ENCODE measurements around the gene USP3. TPM values are rescaled to one million over a fixed set of nuclear protein-coding genes. Genes with fewer than 3 reads are reported as not detected.
A peak's percentile ranks its signal among the peaks of the same experiment; 100 is the strongest.

Gene USP3
- total and polyA plus RNA-seq, 10 of the 15 experiments (the other 5 are each of a cell fraction or from before 2014, with no cell fraction given) = 23.8 to 64.5 (median 50.3) TPM

GRCh38 chr15:63474810-63475316 lies 29.5 kb upstream of the USP3 start (continued):
- TF ChIP-seq CREB1 (IDR thresholded peaks at IDR 0.05; ENCODE audit: low read depth) (peak; percentile 42), WRNIP1 (IDR thresholded peaks at IDR 0.05; ENCODE audit: borderline replicate concordance, low read depth, low read length) (0 out of 2 replicates have a peak, but pooled peaks have one; percentile 91), DPF2 (IDR thresholded peaks at IDR 0.05) (peak; percentile 97), RAD51 (IDR thresholded peaks at IDR 0.05) (0 out of 2 replicates have a peak, but pooled peaks have one; percentile 11), BHLHE40 (IDR thresholded peaks at IDR 0.05; ENCODE audit: borderline replicate concordance in 1 of 2, low read depth in 2 of 2, low read length in 1 of 2) (peak; percentile 61 to 72; a peak in 3 of 4 replicates), FOXK2 (IDR thresholded peaks at IDR 0.05) (no peak; the same call in 1 of the 2 replicates), MLLT1 (IDR thresholded peaks at IDR 0.05) (peak; percentile 91; the same call in 1 of the 2 replicates), ATF3 (IDR thresholded peaks at IDR 0.05; ENCODE audit: borderline replicate concordance, extremely low read depth, low read depth, low read length) (no peak), PML (IDR thresholded peaks at IDR 0.05; ENCODE audit: low read length) (no peak; the same call in 1 of the 2 replicates), HDAC2 (IDR thresholded peaks at IDR 0.05) (no peak), KDM1A (IDR thresholded peaks at IDR 0.05; ENCODE audit: borderline replicate concordance) (no peak), CBX5 (IDR thresholded peaks at IDR 0.05; ENCODE audit: low read depth) (no peak), CBX3 (IDR thresholded peaks at IDR 0.05; ENCODE audit: borderline replicate concordance, low read depth) (no peak), NKRF (conservative IDR thresholded peaks at IDR 0.05) (no peak), ETV6 (conservative IDR thresholded peaks at IDR 0.05 in 1 of 2, IDR thresholded peaks at IDR 0.05 in 1 of 2; ENCODE audit: borderline replicate concordance in 1 of 2, low read depth in 1 of 2) (peak in 1 of 2 experiments; percentile 69; a peak in 2 of 4 replicates), NFYB (IDR thresholded peaks at IDR 0.05; ENCODE audit: insufficient read depth, low read depth, low read length) (0 out of 2 replicates have a peak, but pooled peaks have one; percentile 29), MXI1 (IDR thresholded peaks at IDR 0.05; ENCODE audit: low read depth, low read length) (no peak), MYB (IDR thresholded peaks at IDR 0.05; ENCODE audit: borderline replicate concordance, low read depth, low read length) (no peak), IKZF1 (conservative IDR thresholded peaks at IDR 0.05) (peak; percentile 32), FOS (IDR thresholded peaks at IDR 0.05; ENCODE audit: borderline replicate concordance, extremely low read depth, insufficient read length) (no peak), SRF (IDR thresholded peaks at IDR 0.05; ENCODE audit: low read depth in 2 of 2, low read length in 2 of 2) (no peak), TCF12 (IDR thresholded peaks at IDR 0.05; ENCODE audit: low read depth, low read length) (peak; percentile 93), SREBF2 (IDR thresholded peaks at IDR 0.05; ENCODE audit: low read length) (no peak)
- TF ChIP-seq, protein P1, sequence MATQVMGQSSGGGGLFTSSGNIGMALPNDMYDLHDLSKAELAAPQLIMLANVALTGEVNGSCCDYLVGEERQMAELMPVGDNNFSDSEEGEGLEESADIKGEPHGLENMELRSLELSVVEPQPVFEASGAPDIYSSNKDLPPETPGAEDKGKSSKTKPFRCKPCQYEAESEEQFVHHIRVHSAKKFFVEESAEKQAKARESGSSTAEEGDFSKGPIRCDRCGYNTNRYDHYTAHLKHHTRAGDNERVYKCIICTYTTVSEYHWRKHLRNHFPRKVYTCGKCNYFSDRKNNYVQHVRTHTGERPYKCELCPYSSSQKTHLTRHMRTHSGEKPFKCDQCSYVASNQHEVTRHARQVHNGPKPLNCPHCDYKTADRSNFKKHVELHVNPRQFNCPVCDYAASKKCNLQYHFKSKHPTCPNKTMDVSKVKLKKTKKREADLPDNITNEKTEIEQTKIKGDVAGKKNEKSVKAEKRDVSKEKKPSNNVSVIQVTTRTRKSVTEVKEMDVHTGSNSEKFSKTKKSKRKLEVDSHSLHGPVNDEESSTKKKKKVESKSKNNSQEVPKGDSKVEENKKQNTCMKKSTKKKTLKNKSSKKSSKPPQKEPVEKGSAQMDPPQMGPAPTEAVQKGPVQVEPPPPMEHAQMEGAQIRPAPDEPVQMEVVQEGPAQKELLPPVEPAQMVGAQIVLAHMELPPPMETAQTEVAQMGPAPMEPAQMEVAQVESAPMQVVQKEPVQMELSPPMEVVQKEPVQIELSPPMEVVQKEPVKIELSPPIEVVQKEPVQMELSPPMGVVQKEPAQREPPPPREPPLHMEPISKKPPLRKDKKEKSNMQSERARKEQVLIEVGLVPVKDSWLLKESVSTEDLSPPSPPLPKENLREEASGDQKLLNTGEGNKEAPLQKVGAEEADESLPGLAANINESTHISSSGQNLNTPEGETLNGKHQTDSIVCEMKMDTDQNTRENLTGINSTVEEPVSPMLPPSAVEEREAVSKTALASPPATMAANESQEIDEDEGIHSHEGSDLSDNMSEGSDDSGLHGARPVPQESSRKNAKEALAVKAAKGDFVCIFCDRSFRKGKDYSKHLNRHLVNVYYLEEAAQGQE (IDR thresholded peaks at IDR 0.05; ENCODE audit: low read depth, low read length) = 0 out of 2 replicates have a peak, but pooled peaks have one; percentile 14
